ENCODE results near the gene SPEM2. TPM values are rescaled to one million over a fixed set of nuclear protein-coding genes. Genes with fewer than 3 reads are reported as not detected.

Gene SPEM2
- total and polyA plus RNA-seq, 2 donors (not counting 1 experiment from before 2014, with no cell fraction given): not detected

DNA sequence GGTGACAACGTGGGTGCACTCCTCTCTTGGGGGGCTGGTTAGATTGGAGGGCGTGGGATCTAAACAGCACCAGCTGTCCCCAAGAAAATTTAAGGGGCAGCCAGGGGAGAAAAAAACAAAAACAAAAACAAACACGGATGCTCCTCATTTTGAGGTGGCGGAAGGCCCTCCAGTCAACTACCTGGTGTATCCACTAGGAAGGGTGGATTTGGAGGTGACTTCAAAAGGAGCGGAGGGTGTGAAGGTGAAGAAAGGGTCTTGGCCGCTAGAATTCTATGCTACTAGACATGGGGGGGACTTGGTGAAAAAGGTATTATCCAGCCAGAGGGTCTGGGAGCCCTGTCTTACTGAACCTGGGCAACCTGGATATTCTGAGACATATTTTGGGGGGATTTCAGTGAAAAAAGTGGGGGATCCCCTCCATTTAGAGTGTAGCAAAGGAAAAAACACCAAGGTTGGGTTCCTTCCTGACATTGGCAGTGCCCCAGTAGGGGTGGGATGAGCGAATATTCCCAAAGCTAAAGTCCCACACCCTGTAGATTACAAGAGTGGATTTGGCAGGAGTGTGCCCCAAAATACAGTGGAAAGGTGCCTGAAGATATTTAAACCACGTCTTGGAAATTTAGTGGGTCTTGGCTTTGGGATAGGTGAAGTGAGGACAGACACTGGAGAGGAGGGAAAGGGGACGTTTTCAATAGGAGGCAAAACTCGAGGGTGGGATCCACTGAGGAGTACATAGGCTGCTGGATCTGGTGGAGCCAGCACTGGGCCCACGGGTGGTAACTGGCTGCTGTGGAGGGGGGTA is 13.4 kb downstream of the SPEM2 start:
- Histone ChIP-seq H4K20me1 (ENCODE audit: control insufficient read depth, extremely low read depth, insufficient read depth, low read length) (no peaks in the 10 kb centered on the region), H3K9ac (ENCODE audit: insufficient read depth, low read length) (no peak overlapping the region), H3K4me2 (ENCODE audit: extremely low read depth, insufficient read depth, low read length) (no peak overlapping the region), H2AFZ (ENCODE audit: low read length) (no peak overlapping the region), H3K4me3 (replicated peaks in 1 of 4; ENCODE audit: control extremely low read depth in 1 of 4, insufficient read depth in 1 of 4, low read depth in 3 of 4, low read length in 4 of 4) (peak overlapping the region in 1 of 4 experiments; percentile 42), H3K4me1 (ENCODE audit: control insufficient read depth, extremely low read depth, insufficient read depth, low read length) (peaks cover 13% of the 10 kb centered on the region), H3K27ac (ENCODE audit: insufficient read depth, low read length) (no peak overlapping the region), H3K9me3 (ENCODE audit: control insufficient read depth, insufficient read depth, low read depth, low read length) (no peaks in the 10 kb centered on the region), H3K27me3 (ENCODE audit: control insufficient read depth, insufficient read depth, low read length) (peaks cover 25% of the 10 kb centered on the region), H3K36me3 (ENCODE audit: control insufficient read depth, insufficient read depth, low read length) (no peaks in the 10 kb centered on the region), H3K79me2 (ENCODE audit: control insufficient read depth, insufficient read depth, low read length) (no peaks in the 10 kb centered on the region)
- TF ChIP-seq EZH2 (IDR thresholded peaks at IDR 0.05; ENCODE audit: low read length, missing control alignments): peak; percentile 91
- TF ChIP-seq, protein P1, sequence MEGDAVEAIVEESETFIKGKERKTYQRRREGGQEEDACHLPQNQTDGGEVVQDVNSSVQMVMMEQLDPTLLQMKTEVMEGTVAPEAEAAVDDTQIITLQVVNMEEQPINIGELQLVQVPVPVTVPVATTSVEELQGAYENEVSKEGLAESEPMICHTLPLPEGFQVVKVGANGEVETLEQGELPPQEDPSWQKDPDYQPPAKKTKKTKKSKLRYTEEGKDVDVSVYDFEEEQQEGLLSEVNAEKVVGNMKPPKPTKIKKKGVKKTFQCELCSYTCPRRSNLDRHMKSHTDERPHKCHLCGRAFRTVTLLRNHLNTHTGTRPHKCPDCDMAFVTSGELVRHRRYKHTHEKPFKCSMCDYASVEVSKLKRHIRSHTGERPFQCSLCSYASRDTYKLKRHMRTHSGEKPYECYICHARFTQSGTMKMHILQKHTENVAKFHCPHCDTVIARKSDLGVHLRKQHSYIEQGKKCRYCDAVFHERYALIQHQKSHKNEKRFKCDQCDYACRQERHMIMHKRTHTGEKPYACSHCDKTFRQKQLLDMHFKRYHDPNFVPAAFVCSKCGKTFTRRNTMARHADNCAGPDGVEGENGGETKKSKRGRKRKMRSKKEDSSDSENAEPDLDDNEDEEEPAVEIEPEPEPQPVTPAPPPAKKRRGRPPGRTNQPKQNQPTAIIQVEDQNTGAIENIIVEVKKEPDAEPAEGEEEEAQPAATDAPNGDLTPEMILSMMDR (conservative IDR thresholded peaks at IDR 0.05 in 1 of 2, IDR thresholded peaks at IDR 0.05 in 1 of 2; ENCODE audit: low read depth in 1 of 2, low read length in 2 of 2): no peak
- DNase-seq (ENCODE audit: low read depth in 2 of 2): no peak

DNA sequence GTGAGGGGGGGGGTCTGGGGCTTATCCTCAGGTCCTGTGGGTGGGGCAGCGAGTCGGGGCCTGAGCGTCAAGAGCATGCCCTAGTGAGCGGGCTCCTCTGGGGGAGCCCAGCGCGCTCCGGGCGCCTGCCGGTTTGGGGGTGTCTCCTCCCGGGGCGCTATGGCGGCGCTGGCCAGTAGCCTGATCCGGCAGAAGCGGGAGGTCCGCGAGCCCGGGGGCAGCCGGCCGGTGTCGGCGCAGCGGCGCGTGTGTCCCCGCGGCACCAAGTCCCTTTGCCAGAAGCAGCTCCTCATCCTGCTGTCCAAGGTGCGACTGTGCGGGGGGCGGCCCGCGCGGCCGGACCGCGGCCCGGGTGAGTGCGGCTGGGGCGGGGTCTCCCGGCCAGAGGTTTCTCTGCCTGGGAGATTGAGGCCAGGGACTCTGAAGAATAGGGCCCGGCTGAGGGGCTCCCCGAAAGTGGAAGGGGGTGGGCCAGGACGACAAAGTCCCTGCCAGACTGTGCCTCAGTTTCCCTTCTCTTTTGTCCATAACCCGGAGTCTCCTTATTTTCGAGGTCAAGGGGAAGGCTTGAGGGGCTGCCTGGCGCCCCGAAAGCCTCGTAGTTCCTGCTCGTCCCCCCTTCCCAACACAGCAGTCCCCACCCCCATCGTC is 14.2 kb downstream of the SPEM2 start, which contains the start of gene FGF11:
Gene FGF11 (plus strand): TSS at position 51 of the 651 bp plus-strand sequence. CDS start 109 bp downstream, at position 160.
- no peaks in the 10 kb centered on the region for H3K36me3 ChIP-seq (ENCODE audit: control insufficient read depth, insufficient read depth, low read length)
- H2AFZ ChIP-seq (ENCODE audit: low read length): no peak within 1 kb of the TSS
- no peaks in the 10 kb centered on the region for H3K9me3 ChIP-seq (ENCODE audit: control insufficient read depth, insufficient read depth, low read depth, low read length)
- H4K20me1 ChIP-seq (ENCODE audit: control insufficient read depth, extremely low read depth, insufficient read depth, low read length): no peaks in the 10 kb centered on the region
- no peaks in the 10 kb centered on the region for H3K79me2 ChIP-seq (ENCODE audit: control insufficient read depth, insufficient read depth, low read length)
- H3K4me2 ChIP-seq (ENCODE audit: extremely low read depth, insufficient read depth, low read length): peak within 1 kb of the TSS; percentile 92
- no peak within 1 kb of the TSS for H3K27ac ChIP-seq (ENCODE audit: insufficient read depth, low read length)
- peak within 1 kb of the TSS; percentile 21 to 52 (median 35) for H3K4me3 ChIP-seq (replicated peaks in 1 of 4; ENCODE audit: control extremely low read depth in 1 of 4, insufficient read depth in 1 of 4, low read depth in 3 of 4, low read length in 4 of 4)
- H3K27me3 ChIP-seq (ENCODE audit: control insufficient read depth, insufficient read depth, low read length): peaks cover 25% of the 10 kb centered on the region
- TF ChIP-seq EZH2 (IDR thresholded peaks at IDR 0.05; ENCODE audit: low read length, missing control alignments): peak; percentile 65
- TF ChIP-seq, protein P1 (conservative IDR thresholded peaks at IDR 0.05 in 1 of 2, IDR thresholded peaks at IDR 0.05 in 1 of 2; ENCODE audit: low read depth in 1 of 2, low read length in 2 of 2): no peak
- H3K4me1 ChIP-seq (ENCODE audit: control insufficient read depth, extremely low read depth, insufficient read depth, low read length): peaks cover 17% of the 10 kb centered on the region
- H3K9ac ChIP-seq (ENCODE audit: insufficient read depth, low read length): no peak within 1 kb of the TSS
- no peak for DNase-seq (ENCODE audit: low read depth in 2 of 2)

DNA sequence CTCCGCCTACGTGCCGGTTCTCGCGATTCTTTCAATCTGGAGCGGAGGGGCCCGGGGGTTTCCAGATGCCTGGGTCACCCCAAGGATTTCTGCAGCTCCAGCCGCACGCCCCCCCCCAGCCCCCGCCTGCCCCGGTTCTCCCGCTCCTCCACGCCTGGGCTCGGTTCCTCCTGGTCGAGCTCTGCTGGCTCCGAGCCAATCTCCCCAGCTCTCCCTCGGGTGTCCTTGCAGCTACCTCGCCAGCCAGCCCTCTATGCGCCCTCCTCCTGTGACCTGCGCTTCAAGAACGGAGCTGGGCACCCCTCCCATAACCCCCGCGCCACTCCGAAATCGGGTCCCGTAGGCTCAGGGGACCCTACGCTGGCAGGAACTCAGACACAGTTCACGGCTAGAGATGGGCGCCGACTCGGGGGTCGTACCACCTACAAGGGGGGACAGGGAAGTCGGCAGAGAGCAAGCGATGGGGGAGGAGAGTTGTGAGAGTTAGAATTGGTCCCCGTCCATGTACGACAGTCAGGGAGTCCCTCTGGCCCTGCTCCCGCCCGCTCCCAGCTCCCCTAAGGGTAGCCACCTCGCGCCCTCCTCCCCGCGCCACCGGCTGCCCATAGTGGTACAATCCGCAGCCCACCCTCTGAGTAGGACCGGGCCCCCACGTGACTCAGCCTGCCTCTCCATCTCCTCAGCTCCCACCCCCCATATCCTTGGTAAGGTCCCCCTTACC is 14.9 kb downstream of the SPEM2 start:
- H3K27me3 ChIP-seq (ENCODE audit: control insufficient read depth, insufficient read depth, low read length): peaks cover 25% of the 10 kb centered on the region
- H3K9ac ChIP-seq (ENCODE audit: insufficient read depth, low read length): no peak overlapping the region
- H3K79me2 ChIP-seq (ENCODE audit: control insufficient read depth, insufficient read depth, low read length): no peaks in the 10 kb centered on the region
- H3K27ac ChIP-seq (ENCODE audit: insufficient read depth, low read length): no peak overlapping the region
- H3K4me2 ChIP-seq (ENCODE audit: extremely low read depth, insufficient read depth, low read length): peak overlapping the region; percentile 92
- no peaks in the 10 kb centered on the region for H3K36me3 ChIP-seq (ENCODE audit: control insufficient read depth, insufficient read depth, low read length)
- H4K20me1 ChIP-seq (ENCODE audit: control insufficient read depth, extremely low read depth, insufficient read depth, low read length): no peaks in the 10 kb centered on the region
- no peaks in the 10 kb centered on the region for H3K9me3 ChIP-seq (ENCODE audit: control insufficient read depth, insufficient read depth, low read depth, low read length)
- H2AFZ ChIP-seq (ENCODE audit: low read length): no peak overlapping the region
- H3K4me1 ChIP-seq (ENCODE audit: control insufficient read depth, extremely low read depth, insufficient read depth, low read length): peaks cover 18% of the 10 kb centered on the region
- peak overlapping the region; percentile 13 to 52 (median 33) for H3K4me3 ChIP-seq (replicated peaks in 1 of 4; ENCODE audit: control extremely low read depth in 1 of 4, insufficient read depth in 1 of 4, low read depth in 3 of 4, low read length in 4 of 4)
- peak; percentile 74 for TF ChIP-seq EZH2 (IDR thresholded peaks at IDR 0.05; ENCODE audit: low read length, missing control alignments)
- TF ChIP-seq, protein P1 (conservative IDR thresholded peaks at IDR 0.05 in 1 of 2, IDR thresholded peaks at IDR 0.05 in 1 of 2; ENCODE audit: low read depth in 1 of 2, low read length in 2 of 2): no peak
- DNase-seq (ENCODE audit: low read depth in 2 of 2): peak in 1 of 2 donors; percentile 14

Data from fibroblast of lung (primary cell).